Kidney tubule cell (primary cell): ENCODE results near the gene GNB3.
A peak's percentile ranks its signal among the peaks of the same experiment; 100 is the strongest.

ENCODE experiments used
- DNase-seq: peaks from one replicate; pipeline ENCODE4 v3.0.0-alpha.2; 2018; ENCODE audit warnings: low spot score

The GNB3 gene

DNA sequence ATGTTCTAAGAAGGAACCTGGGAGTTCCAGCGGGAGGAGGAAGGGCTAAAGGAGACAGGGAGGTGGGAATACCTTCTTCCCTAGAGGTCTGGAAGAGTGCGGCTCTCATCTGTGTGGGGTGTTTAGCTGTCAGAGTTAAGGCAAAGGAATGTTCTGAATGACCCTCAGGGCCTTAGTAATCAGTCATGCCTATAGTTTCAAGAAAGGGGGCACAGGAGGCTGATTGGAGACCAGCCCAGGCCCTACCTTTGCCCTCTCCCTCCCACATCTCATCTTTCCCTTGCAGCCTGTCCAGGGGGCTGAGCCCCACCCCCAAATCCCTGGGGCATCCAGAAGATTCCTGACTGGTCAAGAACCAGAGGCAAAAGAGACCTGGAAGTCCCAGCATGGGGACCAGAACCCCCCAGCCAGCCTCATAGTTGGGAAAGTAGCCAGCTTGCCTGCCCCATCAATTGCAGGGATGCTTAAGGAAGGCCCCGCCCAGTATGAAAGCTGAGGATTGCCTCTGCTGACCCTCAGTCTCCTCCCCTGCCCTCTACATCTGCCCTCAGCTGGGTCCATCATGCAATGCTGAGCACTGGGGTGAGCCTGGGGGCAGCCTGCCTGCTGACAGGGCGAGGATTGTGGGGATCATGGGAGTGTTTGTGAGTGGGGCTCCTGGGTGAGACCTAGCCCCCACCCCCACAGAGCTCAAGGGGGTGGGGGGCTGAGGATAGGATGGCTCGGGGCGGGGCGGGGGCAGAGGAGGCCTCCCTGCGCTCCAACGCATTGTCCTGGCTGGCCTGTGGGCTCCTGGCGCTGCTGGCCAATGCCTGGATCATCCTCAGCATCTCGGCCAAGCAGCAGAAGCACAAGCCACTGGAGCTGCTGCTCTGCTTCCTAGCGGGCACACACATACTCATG lies 17.3 kb upstream of the GNB3 start:
- DNase-seq: no peak

DNA sequence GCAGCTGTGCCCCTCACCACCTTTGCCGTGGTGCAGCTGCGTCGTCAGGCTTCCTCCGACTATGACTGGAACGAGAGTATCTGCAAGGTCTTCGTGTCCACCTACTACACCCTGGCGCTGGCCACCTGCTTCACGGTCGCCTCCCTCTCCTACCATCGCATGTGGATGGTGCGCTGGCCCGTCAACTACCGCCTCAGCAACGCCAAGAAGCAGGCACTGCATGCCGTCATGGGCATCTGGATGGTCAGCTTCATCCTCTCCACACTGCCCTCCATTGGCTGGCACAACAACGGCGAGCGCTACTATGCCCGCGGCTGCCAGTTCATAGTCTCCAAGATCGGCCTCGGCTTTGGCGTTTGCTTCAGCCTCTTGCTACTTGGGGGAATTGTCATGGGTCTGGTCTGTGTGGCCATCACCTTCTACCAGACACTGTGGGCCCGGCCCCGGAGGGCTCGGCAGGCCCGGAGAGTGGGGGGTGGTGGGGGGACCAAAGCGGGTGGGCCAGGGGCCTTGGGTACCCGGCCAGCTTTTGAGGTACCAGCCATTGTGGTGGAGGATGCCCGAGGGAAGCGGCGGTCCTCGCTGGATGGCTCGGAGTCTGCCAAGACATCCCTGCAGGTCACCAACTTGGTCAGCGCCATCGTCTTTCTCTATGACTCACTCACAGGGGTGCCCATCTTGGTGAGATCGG lies 16.5 kb upstream of the GNB3 start:
- DNase-seq: no peak

DNA sequence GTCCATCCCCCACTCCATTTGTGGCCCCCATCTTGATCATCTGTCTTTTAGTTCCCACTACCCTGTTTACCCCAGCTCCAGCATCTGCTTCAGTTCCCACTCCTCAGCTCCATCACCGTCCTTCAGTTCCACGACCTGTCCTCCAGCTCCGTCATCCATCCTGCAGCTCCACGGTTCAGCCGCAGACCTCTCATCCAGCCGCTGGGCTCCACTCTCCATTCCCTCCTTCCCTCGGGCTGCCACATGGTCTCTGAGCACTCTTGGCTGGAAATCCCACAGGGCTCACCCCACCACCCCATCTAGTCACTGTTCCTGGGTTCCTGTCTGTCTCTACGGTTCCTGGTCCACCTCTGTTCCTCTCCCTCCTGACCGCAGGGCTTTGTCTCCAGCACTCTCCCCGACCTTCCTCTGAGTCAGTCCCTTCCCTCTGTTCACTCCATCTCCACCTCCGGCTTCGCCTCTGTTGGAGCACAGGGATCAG lies 15.8 kb upstream of the GNB3 start:
- DNase-seq: peak; percentile 23

DNA sequence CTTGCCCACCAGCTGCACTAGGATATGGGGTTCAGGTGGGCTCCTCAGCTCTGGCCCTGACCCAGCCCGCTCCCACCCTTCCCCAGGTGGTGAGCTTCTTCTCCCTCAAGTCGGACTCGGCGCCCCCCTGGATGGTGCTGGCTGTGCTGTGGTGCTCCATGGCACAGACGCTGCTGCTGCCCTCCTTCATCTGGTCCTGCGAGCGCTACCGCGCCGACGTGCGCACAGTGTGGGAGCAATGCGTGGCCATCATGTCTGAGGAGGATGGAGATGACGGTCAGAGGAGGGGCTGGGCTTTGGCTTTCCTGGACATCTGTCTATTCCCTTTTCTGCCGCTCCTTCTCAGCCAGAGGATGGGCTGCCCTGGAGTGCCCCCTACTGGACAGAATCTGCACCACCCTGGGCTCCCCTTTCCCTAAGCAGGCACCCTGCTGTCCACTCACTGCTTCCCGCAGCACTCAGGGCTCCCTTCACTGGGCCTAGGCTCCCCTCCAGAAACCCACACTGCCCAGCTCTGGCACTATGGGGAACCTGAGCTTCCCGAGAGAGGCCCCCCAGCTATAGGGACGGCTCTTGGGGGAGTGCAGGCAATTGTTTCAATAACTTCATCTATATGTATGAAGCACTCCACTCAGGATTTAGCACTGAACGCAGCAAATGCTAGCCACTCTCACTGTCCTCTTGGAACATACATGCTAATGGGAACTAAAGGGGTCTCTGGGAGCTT lies 15.2 kb upstream of the GNB3 start:
- peak; percentile 81 for DNase-seq

DNA sequence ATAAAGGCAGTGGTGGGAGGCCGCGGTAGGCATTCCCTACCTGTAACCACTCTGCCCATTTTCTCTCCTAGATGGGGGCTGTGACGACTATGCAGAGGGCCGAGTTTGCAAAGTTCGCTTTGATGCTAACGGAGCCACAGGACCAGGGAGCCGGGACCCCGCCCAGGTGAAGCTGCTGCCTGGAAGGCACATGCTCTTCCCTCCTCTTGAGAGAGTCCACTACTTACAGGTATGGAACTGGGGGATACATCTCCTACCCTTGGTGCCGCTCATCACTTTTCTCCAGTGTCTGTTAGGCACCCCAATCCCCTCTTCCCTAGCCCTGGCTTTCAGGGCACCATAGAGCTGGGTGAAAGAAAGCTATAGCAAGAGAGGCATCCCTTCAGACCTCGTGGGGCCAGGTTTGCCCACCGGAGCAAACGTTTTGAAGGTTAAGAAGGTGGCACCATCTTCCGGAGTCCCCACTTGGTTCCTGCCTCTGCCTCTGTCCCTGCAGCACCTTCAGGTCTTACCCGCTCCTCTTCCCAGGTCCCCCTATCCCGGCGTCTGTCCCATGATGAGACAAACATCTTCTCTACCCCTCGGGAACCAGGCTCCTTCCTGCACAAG lies 14.5 kb upstream of the GNB3 start:
- DNase-seq: no peak

DNA sequence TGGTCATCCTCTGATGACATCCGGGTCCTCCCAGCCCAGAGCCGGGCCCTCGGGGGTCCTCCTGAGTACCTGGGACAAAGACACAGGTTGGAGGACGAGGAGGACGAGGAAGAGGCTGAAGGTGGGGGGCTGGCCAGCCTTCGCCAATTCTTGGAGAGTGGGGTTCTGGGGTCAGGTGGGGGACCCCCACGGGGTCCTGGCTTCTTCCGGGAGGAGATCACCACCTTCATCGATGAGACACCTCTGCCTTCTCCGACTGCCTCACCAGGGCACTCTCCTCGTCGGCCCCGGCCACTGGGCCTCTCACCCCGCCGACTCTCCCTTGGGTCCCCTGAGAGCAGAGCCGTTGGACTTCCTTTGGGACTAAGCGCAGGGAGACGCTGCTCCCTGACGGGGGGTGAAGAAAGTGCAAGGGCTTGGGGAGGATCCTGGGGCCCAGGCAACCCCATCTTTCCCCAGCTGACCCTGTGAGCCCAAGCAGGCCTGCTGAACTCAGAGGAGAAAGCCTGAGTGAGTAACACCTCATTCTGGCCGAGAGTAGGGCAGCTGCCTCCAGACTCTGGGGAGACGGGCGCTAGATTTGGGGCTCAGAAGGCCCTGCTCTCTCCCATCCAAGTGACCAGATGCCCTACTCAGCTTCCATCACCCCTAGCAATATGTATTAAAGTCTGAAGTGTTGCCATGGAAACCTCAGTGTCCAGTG lies 13.8 kb upstream of the GNB3 start:
- DNase-seq: no peak

DNA sequence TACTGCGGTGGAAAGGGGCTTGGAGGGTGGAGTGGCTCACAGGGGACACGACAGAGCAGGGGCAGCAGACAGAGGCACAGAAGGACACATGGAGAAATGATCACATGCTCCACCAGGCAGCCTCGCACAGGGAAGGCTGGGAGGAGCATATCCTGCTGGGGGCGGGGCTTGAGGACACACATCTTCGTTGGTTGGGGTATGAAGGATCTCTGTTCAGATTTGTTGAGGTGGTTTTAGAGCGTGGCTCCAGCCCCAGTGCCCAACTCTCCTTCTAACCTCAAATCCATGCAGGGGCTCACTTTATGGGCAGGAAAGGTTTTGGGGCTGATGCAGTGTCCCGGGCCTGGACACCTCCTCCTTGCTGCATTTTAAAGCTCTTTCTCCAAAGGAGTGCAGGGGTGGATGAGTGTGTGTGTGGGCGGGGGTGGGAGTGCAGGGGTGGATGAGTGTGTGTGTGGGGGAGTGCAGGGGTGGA lies 13.3 kb upstream of the GNB3 start:
- DNase-seq: peak; percentile 64

DNA sequence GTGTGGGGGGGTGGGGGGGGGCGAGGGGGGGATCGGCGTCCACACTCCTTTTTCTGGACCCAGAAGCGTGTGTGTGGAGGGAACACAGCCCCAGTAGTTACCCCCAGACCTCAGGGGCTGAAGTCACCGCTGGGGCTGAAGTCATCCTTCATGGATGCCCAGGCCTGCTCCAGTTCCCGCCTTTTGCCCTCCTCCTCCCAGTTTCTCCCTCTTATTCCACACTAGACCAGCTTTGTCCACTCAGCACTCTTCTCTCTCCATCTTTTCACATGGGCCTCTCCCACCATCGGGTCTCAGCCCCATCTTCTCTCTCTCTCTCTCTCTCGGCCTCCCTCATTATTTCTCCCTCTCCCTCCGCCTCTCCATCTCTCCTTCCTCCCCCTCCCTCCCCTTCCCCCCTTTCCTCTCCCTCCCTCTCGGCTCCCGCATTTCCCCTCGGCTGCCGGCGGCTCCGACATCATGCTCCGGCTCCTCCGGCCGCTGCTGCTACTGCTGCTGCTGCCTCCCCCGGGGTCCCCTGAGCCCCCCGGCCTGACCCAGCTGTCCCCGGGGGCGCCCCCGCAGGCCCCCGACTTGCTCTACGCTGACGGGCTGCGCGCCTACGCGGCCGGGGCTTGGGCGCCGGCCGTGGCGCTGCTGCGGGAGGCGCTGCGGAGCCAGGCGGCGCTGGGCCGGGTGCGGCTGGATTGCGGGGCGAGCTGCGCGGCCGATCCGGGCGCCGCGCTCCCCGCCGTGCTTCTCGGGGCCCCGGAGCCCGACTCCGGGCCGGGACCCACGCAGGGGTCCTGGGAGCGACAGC lies 12.5 kb upstream of the GNB3 start, which contains the start of gene P3H3:
TSS of gene P3H3 (plus strand) at position 426 of the 799 bp plus-strand sequence. CDS start at position 460, 34 bp downstream.
- DNase-seq: peak; percentile 23

DNA sequence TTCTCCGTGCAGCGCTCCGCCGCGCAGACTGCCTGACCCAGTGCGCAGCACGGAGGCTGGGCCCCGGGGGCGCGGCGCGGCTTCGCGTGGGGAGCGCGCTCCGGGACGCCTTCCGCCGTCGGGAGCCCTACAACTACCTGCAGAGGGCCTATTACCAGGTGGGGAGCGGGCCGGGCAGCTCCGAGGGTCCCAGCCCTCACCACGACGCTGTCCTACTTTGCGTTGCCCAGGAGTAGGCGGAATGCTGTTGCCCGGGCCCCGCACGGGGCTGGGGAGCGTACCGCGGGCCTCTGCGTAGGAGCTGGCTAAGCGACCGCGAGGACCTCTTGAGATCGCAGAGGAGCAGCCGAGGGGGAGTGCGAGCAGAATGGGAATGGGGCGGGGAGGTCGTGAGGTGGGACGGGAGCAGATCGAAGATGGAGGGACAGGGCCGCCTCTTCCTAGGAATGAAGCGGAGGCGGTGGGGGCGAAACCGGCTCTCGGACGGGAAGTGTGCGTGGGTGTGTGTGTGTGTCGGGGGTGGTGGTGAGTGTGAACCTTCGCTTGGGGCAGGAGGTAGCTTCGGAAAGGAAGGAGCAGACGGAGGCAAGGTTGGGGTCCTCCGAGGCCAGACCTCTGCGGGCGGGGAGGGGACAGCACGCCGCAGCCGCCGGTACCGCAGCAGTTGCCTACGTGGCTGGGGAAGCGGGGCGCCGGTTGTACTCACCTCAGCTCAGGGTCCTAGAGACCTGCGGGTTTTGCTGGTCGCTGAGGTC lies 11.8 kb upstream of the GNB3 start:
- peak; percentile 17 for DNase-seq

DNA sequence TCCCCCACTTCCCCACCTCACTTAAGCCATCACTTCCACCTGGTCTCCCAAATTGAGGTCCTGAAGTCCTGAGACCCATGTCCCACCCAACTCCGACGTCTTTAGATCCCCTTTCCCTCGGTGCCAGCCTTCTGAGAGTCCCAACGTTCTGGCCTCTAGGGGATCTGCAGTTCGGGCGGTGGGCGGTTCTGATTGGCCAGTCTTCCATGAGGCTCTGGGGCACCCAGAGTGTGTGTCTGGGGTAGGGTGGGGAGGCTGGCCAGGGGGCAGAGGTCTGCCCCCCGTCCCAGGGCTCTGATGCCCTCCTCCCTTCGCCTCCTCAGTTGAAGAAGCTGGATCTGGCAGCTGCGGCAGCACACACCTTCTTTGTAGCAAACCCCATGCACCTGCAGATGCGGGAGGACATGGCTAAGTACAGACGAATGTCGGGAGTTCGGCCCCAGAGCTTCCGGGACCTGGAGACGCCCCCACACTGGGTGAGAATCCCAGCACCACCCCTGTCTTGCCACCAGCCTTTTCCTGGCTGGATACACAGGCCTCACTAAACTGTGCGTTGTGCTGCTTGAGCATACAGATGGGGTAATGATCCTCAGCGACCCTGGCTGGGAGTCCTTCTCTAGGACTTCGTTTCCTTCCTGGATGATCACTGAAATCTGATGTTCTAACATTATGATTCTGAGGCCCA lies 11.0 kb upstream of the GNB3 start:
- DNase-seq: no peak

DNA sequence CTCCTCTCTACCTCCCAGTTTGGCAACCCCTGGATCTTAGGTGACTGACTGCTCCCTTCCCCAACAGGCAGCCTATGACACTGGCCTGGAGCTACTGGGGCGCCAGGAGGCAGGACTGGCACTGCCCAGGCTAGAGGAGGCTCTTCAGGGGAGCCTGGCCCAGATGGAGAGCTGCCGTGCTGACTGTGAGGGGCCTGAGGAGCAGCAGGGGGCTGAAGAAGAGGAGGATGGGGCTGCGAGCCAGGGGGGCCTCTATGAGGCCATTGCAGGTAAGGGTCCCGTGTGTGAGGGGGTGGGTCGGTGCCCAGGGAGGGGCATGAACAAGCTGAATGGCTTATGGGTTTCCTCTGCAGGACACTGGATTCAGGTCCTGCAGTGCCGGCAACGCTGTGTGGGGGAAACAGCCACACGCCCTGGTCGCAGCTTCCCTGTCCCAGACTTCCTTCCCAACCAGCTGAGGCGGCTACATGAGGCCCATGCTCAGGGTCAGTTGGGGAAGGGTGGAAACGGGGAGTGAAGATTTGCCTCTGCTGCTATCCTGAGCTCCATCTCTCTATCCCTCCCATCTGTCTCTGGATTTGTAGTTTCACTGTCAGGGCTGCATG lies 10.3 kb upstream of the GNB3 start:
- no peak for DNase-seq

DNA sequence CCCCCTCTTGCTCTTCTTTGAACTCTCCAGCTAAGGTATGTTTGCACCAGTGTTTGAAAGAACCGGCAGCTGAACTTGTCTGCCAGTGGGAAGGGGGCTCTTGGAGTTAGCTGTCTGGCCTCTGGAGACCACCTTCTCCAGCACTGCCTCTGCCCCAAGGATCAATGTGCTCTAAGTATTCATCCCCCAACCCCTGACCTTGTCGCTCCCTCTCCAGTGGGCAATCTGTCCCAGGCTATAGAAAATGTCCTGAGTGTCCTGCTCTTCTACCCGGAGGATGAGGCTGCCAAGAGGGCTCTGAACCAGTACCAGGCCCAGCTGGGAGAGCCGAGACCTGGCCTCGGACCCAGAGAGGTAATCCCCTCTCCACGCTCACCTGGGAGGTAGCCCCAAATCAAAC lies 9.7 kb upstream of the GNB3 start:
- DNase-seq: no peak

DNA sequence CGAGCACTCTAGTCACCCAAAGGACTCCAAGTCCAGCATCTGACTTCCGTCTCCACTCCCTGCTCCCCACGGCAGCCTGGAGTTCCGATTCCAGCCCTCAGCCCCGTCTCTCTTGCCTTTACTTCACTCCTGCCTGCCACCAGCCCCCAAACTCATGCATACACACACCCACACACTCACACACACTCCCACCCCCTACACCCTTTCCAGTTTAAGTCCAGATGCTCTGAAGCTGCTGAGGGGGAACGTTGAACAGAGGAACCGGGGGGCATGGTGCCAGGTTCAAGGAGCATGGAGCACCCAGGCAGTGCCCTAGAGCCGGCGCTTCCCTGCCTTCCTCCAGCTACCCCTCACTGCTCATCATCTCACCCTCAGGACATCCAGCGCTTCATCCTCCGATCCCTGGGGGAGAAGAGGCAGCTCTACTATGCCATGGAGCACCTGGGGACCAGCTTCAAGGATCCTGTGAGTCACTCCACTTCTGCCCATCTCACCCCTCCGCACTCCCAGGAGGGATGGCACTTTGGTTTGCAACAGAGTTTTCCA lies 9.2 kb upstream of the GNB3 start:
- DNase-seq: no peak

DNA sequence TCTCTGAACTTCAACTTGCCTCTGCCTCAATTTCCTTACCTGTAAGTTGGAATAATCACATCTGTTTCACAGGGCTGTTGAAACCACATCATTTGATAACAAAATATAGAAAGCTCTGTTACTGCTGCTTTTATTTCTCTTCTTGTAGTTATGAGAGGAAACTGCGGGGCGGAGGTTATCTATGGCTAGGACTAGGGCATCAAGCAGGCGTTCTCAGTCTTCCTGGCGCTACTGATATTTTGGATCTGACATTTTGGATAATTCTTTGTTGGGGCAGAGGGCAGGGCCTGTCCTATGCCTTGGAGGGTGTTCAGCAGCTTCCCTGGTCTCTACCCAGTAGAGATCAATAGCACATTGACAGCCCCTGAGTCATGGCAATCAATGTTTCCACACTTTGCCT lies 8.6 kb upstream of the GNB3 start:
- no peak for DNase-seq

DNA sequence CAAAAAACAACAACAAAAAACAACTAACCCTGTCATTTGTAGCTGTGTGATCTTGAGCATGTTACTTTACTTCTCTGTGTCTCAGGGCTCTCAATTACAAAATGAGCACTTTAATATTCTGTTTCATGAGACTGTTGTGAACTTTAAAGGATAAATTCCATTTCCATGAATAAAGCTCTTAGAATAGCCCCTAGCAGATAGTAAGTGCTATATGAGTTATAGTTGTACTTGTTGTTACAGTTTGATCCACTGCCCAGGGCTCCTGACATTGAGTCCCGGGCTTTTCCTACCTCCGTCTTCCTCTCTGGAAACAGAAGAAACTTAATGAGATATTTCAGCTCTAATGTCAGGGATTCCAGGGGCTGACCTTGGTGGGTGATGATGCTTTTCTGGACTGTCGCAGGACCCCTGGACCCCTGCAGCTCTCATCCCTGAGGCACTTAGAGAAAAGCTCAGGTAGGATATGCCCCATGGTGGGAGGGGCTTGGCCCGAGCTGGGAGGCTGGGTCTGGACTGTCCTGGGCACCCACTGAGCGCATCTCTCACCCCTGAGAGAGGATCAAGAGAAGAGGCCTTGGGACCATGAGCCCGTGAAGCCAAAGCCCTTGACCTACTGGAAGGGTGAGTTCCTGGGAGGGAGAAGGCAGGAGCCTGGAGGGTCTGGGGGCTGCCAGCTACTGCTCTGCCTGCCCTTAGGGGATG lies 7.4 kb upstream of the GNB3 start:
- DNase-seq: no peak

DNA sequence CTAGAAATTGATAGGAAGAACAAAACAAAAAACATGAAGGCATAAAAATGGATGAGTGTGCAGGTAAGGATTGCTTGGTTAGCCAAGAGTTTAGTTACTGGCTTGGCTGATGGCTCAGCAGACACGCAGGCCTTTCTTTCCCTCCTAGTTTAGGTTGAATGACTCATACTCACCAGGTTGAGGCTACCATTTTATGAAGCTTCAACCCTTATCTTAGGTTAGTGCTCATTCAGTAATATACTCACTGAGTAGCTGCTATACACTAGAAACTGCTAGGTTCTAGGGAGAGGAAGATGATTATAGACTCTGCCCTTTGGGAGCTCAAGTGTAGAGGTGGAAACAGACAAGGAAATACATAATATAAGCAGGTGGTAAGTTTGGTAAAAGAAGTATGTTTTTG lies 6.5 kb upstream of the GNB3 start:
- peak; percentile 68 for DNase-seq

DNA sequence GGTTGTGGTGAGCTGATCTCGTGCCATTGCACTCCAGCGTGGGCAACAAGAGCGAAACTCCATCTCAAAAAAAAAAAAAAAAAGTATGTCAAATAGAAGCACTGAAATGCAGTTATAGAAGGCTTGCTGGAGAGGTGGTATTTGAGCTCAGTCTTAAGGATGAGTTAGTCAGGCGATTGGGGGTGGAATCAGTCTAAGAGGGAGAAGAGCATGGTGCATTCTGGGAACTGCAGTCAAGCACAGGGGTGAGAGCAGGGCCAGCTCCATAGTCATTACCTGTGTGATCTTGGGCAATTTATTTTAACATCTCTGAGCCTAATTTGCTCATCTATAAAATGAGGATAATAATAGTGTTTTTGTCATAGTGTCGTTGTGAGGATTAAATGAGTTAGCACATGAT lies 5.9 kb upstream of the GNB3 start:
- no peak for DNase-seq

DNA sequence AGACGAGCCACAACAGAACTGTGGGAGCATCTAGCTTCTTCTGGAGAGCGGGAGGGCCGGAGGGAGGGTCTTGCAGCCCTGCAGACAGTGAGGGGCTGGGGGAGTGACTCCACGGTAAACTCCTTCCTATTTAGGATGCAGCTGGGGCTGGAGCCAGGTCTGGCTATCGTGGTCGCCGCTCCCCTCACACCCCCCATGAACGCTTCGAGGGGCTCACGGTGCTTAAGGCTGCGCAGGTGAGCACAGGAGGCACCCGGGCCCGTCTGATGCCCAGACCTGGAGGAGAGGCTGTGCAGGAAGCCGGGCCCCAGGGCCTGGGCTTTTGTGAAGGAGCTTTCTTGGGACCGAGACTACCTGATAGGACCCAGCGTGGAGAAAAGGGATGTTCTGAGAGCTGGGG lies 3.9 kb upstream of the GNB3 start:
- no peak for DNase-seq
